ENCODE measurements around the gene DISP2. TPM values are rescaled to one million over a fixed set of nuclear protein-coding genes. Genes with fewer than 3 reads are reported as not detected.

Gene DISP2
- total RNA-seq, 1 experiment from 2014 or later, result 0.35 TPM

GRCh38 chr15:40415226-40415625, 57.2 kb downstream of the DISP2 start:
- Histone ChIP-seq H3K4me2 (no peak overlapping the region), H3F3A (ENCODE audit: insufficient read depth, low read depth) (peaks cover 7% of the 10 kb centered on the region), H3K36me3 (ENCODE audit: low read depth) (peaks cover 12% of the 10 kb centered on the region; the same call in 1 of the 2 replicates), H3K27ac (no peak overlapping the region), H3K79me2 (ENCODE audit: low read depth) (no peaks in the 10 kb centered on the region), H3K4me3 (no peak overlapping the region), H2AFZ (no peak overlapping the region), H3K9me2 (ENCODE audit: insufficient read depth) (no peaks in the 10 kb centered on the region), H3K27me3 (ENCODE audit: insufficient read depth, low read depth) (no peaks in the 10 kb centered on the region), H4K20me1 (ENCODE audit: insufficient read depth) (no peaks in the 10 kb centered on the region), H3K9me3 (ENCODE audit: insufficient read depth, low read depth) (no peaks in the 10 kb centered on the region), H3K4me1 (replicated peaks; ENCODE audit: insufficient read depth) (peaks cover 4% of the 10 kb centered on the region)
- ChIA-PET POLR2A (ENCODE audit: unreplicated experiment) (no interaction called here), CTCF (no interaction called here)
- no peak for DNase-seq
- BruUV-seq (replicated peaks), result no TSS peak
- TF ChIP-seq EZH2 (IDR thresholded peaks at IDR 0.05; ENCODE audit: low read depth), result no peak
- TF ChIP-seq, protein P1, sequence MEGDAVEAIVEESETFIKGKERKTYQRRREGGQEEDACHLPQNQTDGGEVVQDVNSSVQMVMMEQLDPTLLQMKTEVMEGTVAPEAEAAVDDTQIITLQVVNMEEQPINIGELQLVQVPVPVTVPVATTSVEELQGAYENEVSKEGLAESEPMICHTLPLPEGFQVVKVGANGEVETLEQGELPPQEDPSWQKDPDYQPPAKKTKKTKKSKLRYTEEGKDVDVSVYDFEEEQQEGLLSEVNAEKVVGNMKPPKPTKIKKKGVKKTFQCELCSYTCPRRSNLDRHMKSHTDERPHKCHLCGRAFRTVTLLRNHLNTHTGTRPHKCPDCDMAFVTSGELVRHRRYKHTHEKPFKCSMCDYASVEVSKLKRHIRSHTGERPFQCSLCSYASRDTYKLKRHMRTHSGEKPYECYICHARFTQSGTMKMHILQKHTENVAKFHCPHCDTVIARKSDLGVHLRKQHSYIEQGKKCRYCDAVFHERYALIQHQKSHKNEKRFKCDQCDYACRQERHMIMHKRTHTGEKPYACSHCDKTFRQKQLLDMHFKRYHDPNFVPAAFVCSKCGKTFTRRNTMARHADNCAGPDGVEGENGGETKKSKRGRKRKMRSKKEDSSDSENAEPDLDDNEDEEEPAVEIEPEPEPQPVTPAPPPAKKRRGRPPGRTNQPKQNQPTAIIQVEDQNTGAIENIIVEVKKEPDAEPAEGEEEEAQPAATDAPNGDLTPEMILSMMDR (conservative IDR thresholded peaks at IDR 0.05), result no peak
- intact Hi-C loops (cut with micrococcal nuclease; ENCODE audit: unreplicated experiment), result no loop called here

GRCh38 chr15:40416056-40416455, 58.0 kb downstream of the DISP2 start:
- peaks cover 12% of the 10 kb centered on the region for H3K4me1 ChIP-seq (replicated peaks; ENCODE audit: insufficient read depth)
- 0 out of 2 replicates have a peak, but pooled peaks cover 6% of the 10 kb centered on the region for H3K36me3 ChIP-seq (ENCODE audit: low read depth)
- no peaks in the 10 kb centered on the region for H3K79me2 ChIP-seq (ENCODE audit: low read depth)
- H3K4me2 ChIP-seq, result no peak overlapping the region
- no peak for DNase-seq
- H3K27ac ChIP-seq, result no peak overlapping the region
- intact Hi-C loops (cut with micrococcal nuclease; ENCODE audit: unreplicated experiment), result no loop called here
- BruUV-seq (replicated peaks), result no TSS peak
- no peaks in the 10 kb centered on the region for H4K20me1 ChIP-seq (ENCODE audit: insufficient read depth)
- H3K9me3 ChIP-seq (ENCODE audit: insufficient read depth, low read depth), result no peaks in the 10 kb centered on the region
- ChIA-PET CTCF (no interaction called here), POLR2A (ENCODE audit: unreplicated experiment) (no interaction called here)
- H2AFZ ChIP-seq, result no peak overlapping the region
- H3F3A ChIP-seq (ENCODE audit: insufficient read depth, low read depth), result peaks cover 15% of the 10 kb centered on the region
- no peaks in the 10 kb centered on the region for H3K27me3 ChIP-seq (ENCODE audit: insufficient read depth, low read depth)
- TF ChIP-seq EZH2 (IDR thresholded peaks at IDR 0.05; ENCODE audit: low read depth), result no peak
- TF ChIP-seq, protein P1 (conservative IDR thresholded peaks at IDR 0.05), result no peak
- no peaks in the 10 kb centered on the region for H3K9me2 ChIP-seq (ENCODE audit: insufficient read depth)
- no peak overlapping the region for H3K4me3 ChIP-seq

GRCh38 chr15:40418126-40418525, 60.1 kb downstream of the DISP2 start:
- H3K9me3 ChIP-seq (ENCODE audit: insufficient read depth, low read depth), result no peaks in the 10 kb centered on the region
- no peak for DNase-seq
- no peak overlapping the region for H3K4me3 ChIP-seq
- no peaks in the 10 kb centered on the region for H3K9me2 ChIP-seq (ENCODE audit: insufficient read depth)
- no peak overlapping the region for H2AFZ ChIP-seq
- H3K4me2 ChIP-seq, result no peak overlapping the region
- BruUV-seq (replicated peaks), result no TSS peak
- no peaks in the 10 kb centered on the region for H3K36me3 ChIP-seq (ENCODE audit: low read depth)
- intact Hi-C loops (cut with micrococcal nuclease; ENCODE audit: unreplicated experiment), result no loop called here
- H3K4me1 ChIP-seq (replicated peaks; ENCODE audit: insufficient read depth), result peaks cover 20% of the 10 kb centered on the region
- no peaks in the 10 kb centered on the region for H4K20me1 ChIP-seq (ENCODE audit: insufficient read depth)
- CTCF ChIA-PET, result no interaction called here
- POLR2A ChIA-PET (ENCODE audit: unreplicated experiment), result interaction anchor here (0.9 kb wide), 1 partner anchor 22 kb away, joined by 3 read pairs; the partner anchor contains the start of gene BAHD1
- no peaks in the 10 kb centered on the region for H3K79me2 ChIP-seq (ENCODE audit: low read depth)
- no peaks in the 10 kb centered on the region for H3K27me3 ChIP-seq (ENCODE audit: insufficient read depth, low read depth)
- H3K27ac ChIP-seq, result no peak overlapping the region
- no peak for TF ChIP-seq EZH2 (IDR thresholded peaks at IDR 0.05; ENCODE audit: low read depth)
- TF ChIP-seq, protein P1 (conservative IDR thresholded peaks at IDR 0.05), result no peak
- H3F3A ChIP-seq (ENCODE audit: insufficient read depth, low read depth), result peaks cover 21% of the 10 kb centered on the region
